OCI-LY7 (cell line): ENCODE results near the gene ZFYVE28. TPM values are rescaled to one million over a fixed set of nuclear protein-coding genes. Genes with fewer than 3 reads are reported as not detected.
A peak's percentile ranks its signal among the peaks of the same experiment; 100 is the strongest.
"Not testable (repeated sequence)": the region's sequence is repeated elsewhere in the genome, so short reads cannot be mapped to it uniquely, and the experiment has no call there.

ENCODE experiments used
- Bru-seq: library from RNA; stranded (reverse); fragments of 400-500 nt; gene quantifications from one replicate; lab custom pipeline; 2021; lab: Mats Ljungman, UMichigan
- BruChase-seq, 2 experiments: library from RNA; stranded (reverse); fragments of 400-500 nt; gene quantifications; one replicate each; lab custom pipeline; 2021; lab: Mats Ljungman, UMichigan
- BruUV-seq: library from RNA; stranded (reverse); fragments of 400-500 nt; replicated peaks from 2 replicates; lab custom pipeline; 2021; lab: Mats Ljungman, UMichigan
- CTCF ChIA-PET: fragments of 300-600 bp; sonication (Branson Sonifier 250); formaldehyde crosslinking; loops from one replicate; lab custom pipeline; 2022; ENCODE audit warnings: antibody characterized with exemption; ENCODE audit not compliant: unreplicated experiment; lab: Charles Lee
- POLR2A ChIA-PET: fragments of 300-600 bp; sonication (Branson Sonifier 250); formaldehyde crosslinking; loops from one replicate; lab custom pipeline; 2022; ENCODE audit warnings: antibody characterized with exemption; lab: Charles Lee
- DNase-seq: peaks from one replicate; pipeline ENCODE4 v3.0.0-alpha.2; 2015; ENCODE audit warnings: low spot score
- H2AFZ ChIP-seq: fragments of 200-600 bp; sonication (generic), shearing (Covaris generic); 2 replicates; pipeline ENCODE4 v1.6.1; 2014; ENCODE audit warnings: mild to moderate bottlenecking, antibody characterized with exemption, low read length, moderate library complexity
- H3K27ac ChIP-seq: fragments of 200-600 bp; sonication (generic); 2 replicates; pipeline ENCODE4 v1.5.1; 2014; ENCODE audit warnings: mixed run types, low read depth, mild to moderate bottlenecking, moderate library complexity, low read length, inconsistent platforms; ENCODE audit not compliant: poor library complexity, severe bottlenecking
- H3K36me3 ChIP-seq: fragments of 200-600 bp; sonication (generic); 2 replicates; pipeline ENCODE4 v1.6.1; 2014; ENCODE audit warnings: mild to moderate bottlenecking, antibody characterized with exemption, low read length, moderate library complexity, mixed read lengths; ENCODE audit not compliant: insufficient read depth
- H3K4me1 ChIP-seq: fragments of 200-600 bp; sonication (generic); 2 replicates; pipeline ENCODE4 v1.5.1; 2014; ENCODE audit warnings: mild to moderate bottlenecking, low read length; ENCODE audit not compliant: insufficient read depth, poor library complexity, severe bottlenecking
- H3K4me2 ChIP-seq: fragments of 200-600 bp; sonication (generic); 2 replicates; pipeline ENCODE4 v1.6.1; 2014; ENCODE audit warnings: mild to moderate bottlenecking, low read length
- H3K4me3 ChIP-seq: fragments of 200-600 bp; sonication (generic); 2 replicates; pipeline ENCODE4 v1.5.1; 2014; ENCODE audit warnings: mild to moderate bottlenecking, low read depth, low read length; ENCODE audit not compliant: poor library complexity, severe bottlenecking
- H3K79me2 ChIP-seq: fragments of 200-600 bp; sonication (generic); 2 replicates; pipeline ENCODE4 v1.6.1; 2016; ENCODE audit warnings: low read depth, mild to moderate bottlenecking, low read length, moderate library complexity, mixed read lengths; ENCODE audit not compliant: insufficient read depth
- H3K9me2 ChIP-seq: fragments of 200-600 bp; sonication (generic); 2 replicates; pipeline ENCODE4 v1.6.1; 2016; ENCODE audit warnings: mild to moderate bottlenecking, low read length, mixed read lengths; ENCODE audit not compliant: insufficient read depth
- H3K9me3 ChIP-seq: fragments of 200-600 bp; sonication (generic); 2 replicates; pipeline ENCODE4 v1.6.1; 2014; ENCODE audit warnings: mild to moderate bottlenecking, mixed run types, low read length, mixed read lengths
- H4K20me1 ChIP-seq: fragments of 200-600 bp; sonication (generic); 2 replicates; pipeline ENCODE4 v1.6.1; 2014; ENCODE audit warnings: mild to moderate bottlenecking, antibody characterized with exemption, low read length, moderate library complexity, mixed read lengths; ENCODE audit not compliant: insufficient read depth
- CTCF ChIP-seq: fragments of 200-600 bp; sonication (generic); conservative IDR thresholded peaks from 2 replicates; pipeline ENCODE4 v1.5.1; 2014; ENCODE audit warnings: mild to moderate bottlenecking, antibody characterized with exemption, low read length, moderate library complexity, mixed read lengths
- EZH2phosphoT487 ChIP-seq: fragments of 200-600 bp; sonication (generic); IDR thresholded peaks from 2 replicates; pipeline ENCODE4 v1.6.1; 2018; ENCODE audit warnings: low read depth, borderline replicate concordance, mild to moderate bottlenecking, mixed run types, antibody characterized with exemption, low read length, moderate library complexity, mixed read lengths
- intact Hi-C: fragments of 100-400 bp; cut with micrococcal nuclease; formaldehyde crosslinking; loops from one replicate; pipeline ENCODE4 v1.10.0; 2022; ENCODE audit not compliant: unreplicated experiment
- long read RNA-seq: library from polyadenylated mRNA; stranded (forward); transcript quantifications from one replicate; pipeline ENCODE4 v2.0.0, GENCODE V29; 2022
- total RNA-seq, 2 experiments: library from RNA; depleted of rRNA in 1 of 2; stranded (reverse); fragments of >200 nt in 1 of 2; shearing (Covaris generic) in 1 of 2; gene quantifications; 2 replicates each; pipeline ENCODE4 v1.2.3, GENCODE V29; 2014 to 2022

ZFYVE28 gene
- total RNA-seq (2014; rRNA removed; shearing (Covaris generic)) (4.8 TPM in 1 of 2 replicates, not detected in the other), total RNA-seq (2022) (0.32 TPM in 1 of 2 replicates, not detected in the other), Bru-seq, nascent RNA (percentile 10 among the genes with signal in this experiment), BruChase-seq, experiment 1, labeled RNA remaining after a 6-hour chase (percentile 16 among the genes with signal in this experiment), BruChase-seq, experiment 2, labeled RNA remaining after a 2-hour chase (percentile 13 among the genes with signal in this experiment)
- long read RNA-seq, full-length matches to known transcripts, result 1 of 1 reads
- long read RNA-seq, partial matches to known transcripts, result 0 of 1 reads
- long read RNA-seq, other reads (novel, unspliced or antisense), result 0 of 1 reads

GRCh38 chr4:2417765-2418649, at the start of gene ZFYVE28:
ZFYVE28 (minus strand) TSS chr4:2418645; CDS start chr4:2418323, 322 bp downstream.
- Histone ChIP-seq H3K27ac (no peak within 1 kb of the TSS), H3K36me3 (no peaks in the 10 kb centered on the region), H3K4me1 (peaks cover 27% of the 10 kb centered on the region), H3K9me2 (no peaks in the 10 kb centered on the region), H3K9me3 (no peaks in the 10 kb centered on the region), H3K4me3 (peak within 1 kb of the TSS; percentile 66), H4K20me1 (no peaks in the 10 kb centered on the region), H3K4me2 (peak within 1 kb of the TSS; percentile 78), H2AFZ (no peak within 1 kb of the TSS), H3K79me2 (no peaks in the 10 kb centered on the region)
- no peak for DNase-seq
- intact Hi-C loops, result loop anchor here (1.0 kb wide), 1 partner anchor 25 kb away; no protein-coding TSS in a partner anchor
- TF ChIP-seq CTCF, result no peak
- no peak for TF ChIP-seq EZH2phosphoT487
- POLR2A ChIA-PET, result no interaction called here
- CTCF ChIA-PET, result no interaction called here
- BruUV-seq, result no TSS peak

GRCh38 chr4:2465544-2465943, 47.1 kb upstream of the ZFYVE28 start:
- H3K9me3 ChIP-seq, H3K36me3 ChIP-seq, CTCF ChIA-PET, H2AFZ ChIP-seq, H3K9me2 ChIP-seq, BruUV-seq, DNase-seq, H3K4me3 ChIP-seq, H3K4me2 ChIP-seq, H3K27ac ChIP-seq, H4K20me1 ChIP-seq: not testable (repeated sequence)
- Histone ChIP-seq H3K79me2 (peaks cover 25% of the 10 kb centered on the region), H3K4me1 (peaks cover 26% of the 10 kb centered on the region)
- POLR2A ChIA-PET, result interaction anchor here (0.7 to 1.2 kb wide), 3 partner anchors 65 to 205 kb away, joined by 3 read pairs; no protein-coding TSS in a partner anchor
- intact Hi-C loops, result loop anchor here (10.0 kb wide), 3 partner anchors 469 to 751 kb away; partner anchors contain the start of genes GRK4, NOP14 and SLBP

GRCh38 chr4:2465032-2465431, 46.6 kb upstream of the ZFYVE28 start:
- CTCF ChIA-PET, result no interaction called here
- no peak overlapping the region for H3K4me3 ChIP-seq
- no peak for TF ChIP-seq EZH2phosphoT487
- no peaks in the 10 kb centered on the region for H3K9me3 ChIP-seq
- peaks cover 20% of the 10 kb centered on the region for H3K79me2 ChIP-seq
- intact Hi-C loops, result loop anchor here (10.0 kb wide), 3 partner anchors 470 to 750 kb away; partner anchors contain the start of genes GRK4, NOP14 and SLBP
- no peak overlapping the region for H3K4me2 ChIP-seq
- peaks cover 24% of the 10 kb centered on the region for H3K4me1 ChIP-seq
- BruUV-seq, result no TSS peak
- H2AFZ ChIP-seq, result no peak overlapping the region
- no peak for DNase-seq
- POLR2A ChIA-PET, result no interaction called here
- H3K36me3 ChIP-seq, result peaks cover 3% of the 10 kb centered on the region
- no peaks in the 10 kb centered on the region for H3K9me2 ChIP-seq
- peaks cover 2% of the 10 kb centered on the region for H4K20me1 ChIP-seq
- H3K27ac ChIP-seq, result no peak overlapping the region
